D721Med (cell line): Measurements from ENCODE around the gene SART3.

Experiments
- DNase-seq: peaks from one replicate; pipeline ENCODE4 v3.0.0; 2011; ENCODE audit warnings: low spot score; ENCODE audit not compliant: insufficient read length
- FAIRE-seq: peaks from 2 replicates; lab custom pipeline; 2011; peaks lifted over from hg19 to GRCh38; lab: Jason Lieb, UNC
- TF ChIP-seq, protein P1 (sequence below): IDR thresholded peaks from 2 replicates; pipeline ENCODE4 v1.5.1; 2012; ENCODE audit warnings: mild to moderate bottlenecking, control low read depth; ENCODE audit not compliant: insufficient read depth; ENCODE audit errors: missing control alignments

The SART3 gene

DNA sequence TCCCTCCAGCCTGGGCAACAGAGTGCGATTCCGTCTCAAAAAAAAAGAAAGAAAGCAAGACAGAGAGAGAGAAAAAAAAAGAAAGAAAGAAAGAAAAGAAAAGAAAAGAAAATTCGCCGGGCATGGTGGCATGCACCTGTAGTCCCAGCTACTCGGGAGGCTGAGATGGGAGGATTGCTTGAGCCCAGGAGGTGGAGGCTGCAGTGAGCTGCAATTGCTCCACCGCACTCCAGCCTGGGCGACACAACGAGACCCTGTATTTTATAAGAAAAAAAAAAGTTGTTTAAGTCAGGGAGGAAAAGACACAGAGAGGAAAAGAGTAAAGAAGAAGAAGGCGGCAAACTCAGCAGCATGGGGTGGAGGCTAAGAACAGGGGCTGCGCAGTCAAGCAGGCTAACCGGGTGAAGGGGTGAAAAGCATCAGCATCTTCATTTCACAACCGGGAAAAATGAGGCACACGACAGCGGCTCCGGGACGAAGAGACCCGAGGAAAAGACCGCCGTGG lies 46.5 kb downstream of the SART3 start:
- no peak for FAIRE-seq
- DNase-seq = no peak
- TF ChIP-seq, protein P1, sequence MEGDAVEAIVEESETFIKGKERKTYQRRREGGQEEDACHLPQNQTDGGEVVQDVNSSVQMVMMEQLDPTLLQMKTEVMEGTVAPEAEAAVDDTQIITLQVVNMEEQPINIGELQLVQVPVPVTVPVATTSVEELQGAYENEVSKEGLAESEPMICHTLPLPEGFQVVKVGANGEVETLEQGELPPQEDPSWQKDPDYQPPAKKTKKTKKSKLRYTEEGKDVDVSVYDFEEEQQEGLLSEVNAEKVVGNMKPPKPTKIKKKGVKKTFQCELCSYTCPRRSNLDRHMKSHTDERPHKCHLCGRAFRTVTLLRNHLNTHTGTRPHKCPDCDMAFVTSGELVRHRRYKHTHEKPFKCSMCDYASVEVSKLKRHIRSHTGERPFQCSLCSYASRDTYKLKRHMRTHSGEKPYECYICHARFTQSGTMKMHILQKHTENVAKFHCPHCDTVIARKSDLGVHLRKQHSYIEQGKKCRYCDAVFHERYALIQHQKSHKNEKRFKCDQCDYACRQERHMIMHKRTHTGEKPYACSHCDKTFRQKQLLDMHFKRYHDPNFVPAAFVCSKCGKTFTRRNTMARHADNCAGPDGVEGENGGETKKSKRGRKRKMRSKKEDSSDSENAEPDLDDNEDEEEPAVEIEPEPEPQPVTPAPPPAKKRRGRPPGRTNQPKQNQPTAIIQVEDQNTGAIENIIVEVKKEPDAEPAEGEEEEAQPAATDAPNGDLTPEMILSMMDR = no peak

DNA sequence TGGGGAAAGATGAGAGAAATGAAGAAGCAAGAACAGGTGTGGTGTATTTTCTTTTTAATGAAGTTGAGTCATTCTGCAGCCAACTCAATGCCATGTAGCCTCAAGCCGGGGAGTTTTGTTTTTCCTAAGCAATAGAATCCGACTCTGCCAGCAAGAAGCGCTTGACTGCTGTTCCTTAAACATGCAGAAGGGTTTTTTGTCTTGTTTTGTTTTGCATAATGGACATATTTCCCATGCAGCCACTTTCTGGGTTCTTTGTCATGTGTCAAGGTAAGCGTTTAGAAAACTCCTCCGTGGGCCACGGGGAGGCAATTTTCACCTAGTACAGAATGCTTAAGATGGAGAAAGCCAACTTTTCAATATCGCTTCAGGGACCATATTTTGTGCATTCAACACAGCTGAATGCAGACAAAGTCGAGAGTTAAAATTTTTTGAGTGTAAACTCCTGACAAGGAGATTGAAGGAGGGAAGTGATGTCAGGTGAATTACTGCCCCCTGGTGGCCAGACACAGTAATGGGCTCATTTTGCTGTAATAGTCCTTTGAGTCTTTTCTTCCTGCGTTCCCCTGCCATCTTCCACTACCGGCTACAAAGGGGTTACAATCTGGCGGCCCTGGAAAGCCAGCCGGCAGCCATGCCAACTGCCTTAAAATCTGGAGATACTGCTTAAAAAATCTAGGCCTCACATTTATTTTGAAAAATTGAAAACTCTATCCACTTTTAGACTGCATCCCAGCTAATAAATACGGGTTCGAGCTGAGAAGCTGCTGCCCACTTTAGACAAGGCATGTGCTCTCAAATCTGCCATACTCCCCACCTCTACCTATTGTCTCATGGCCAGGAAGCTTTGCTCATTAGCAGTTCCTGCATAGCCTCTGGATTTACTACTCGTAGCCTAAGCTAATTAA lies 49.1 kb downstream of the SART3 start:
- TF ChIP-seq, protein P1 = peak; percentile 81
- FAIRE-seq (no peak), DNase-seq (no peak)

DNA sequence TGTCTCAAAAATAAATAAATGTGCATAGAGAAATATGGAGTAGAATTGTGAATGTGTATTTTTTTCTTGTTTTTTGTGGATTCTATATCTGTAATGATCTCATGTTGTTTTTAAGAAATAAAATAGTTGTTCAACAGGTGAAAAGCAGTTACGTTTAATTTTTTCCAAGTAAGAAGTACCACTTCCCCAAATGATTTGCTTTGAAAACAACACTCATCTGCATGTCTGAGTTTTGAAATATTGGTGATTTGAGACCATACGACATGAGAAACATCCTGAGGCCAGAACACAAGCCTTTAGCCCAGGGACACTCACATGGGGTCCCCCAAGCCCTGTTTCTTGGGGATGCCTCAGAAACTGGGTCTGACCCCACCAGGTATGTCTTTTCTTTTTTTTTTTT lies 50.1 kb downstream of the SART3 start:
- TF ChIP-seq, protein P1 = no peak
- no peak for FAIRE-seq

DNA sequence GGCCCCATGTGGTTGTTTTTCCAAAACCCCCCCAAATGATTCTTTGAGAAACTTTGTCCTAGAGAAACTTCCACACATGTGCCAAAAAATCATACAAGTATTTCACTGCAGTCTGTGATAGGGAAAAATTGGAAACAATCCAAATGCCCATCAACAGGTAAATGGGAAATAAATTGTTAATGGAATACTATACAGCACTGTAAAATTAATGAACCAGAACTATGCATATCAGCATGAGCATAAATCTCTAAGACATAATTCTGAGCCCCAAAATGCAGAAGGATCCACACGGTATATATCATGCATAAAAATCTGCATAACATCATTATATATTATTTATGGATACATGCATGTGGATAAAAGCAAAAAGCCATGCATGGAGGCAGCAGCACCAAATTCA lies 51.2 kb downstream of the SART3 start:
- DNase-seq (no peak), FAIRE-seq (no peak)
- TF ChIP-seq, protein P1 = no peak

More for the DNA sequence above, 50.1 kb downstream of the SART3 start:
- DNase-seq = no peak

DNA sequence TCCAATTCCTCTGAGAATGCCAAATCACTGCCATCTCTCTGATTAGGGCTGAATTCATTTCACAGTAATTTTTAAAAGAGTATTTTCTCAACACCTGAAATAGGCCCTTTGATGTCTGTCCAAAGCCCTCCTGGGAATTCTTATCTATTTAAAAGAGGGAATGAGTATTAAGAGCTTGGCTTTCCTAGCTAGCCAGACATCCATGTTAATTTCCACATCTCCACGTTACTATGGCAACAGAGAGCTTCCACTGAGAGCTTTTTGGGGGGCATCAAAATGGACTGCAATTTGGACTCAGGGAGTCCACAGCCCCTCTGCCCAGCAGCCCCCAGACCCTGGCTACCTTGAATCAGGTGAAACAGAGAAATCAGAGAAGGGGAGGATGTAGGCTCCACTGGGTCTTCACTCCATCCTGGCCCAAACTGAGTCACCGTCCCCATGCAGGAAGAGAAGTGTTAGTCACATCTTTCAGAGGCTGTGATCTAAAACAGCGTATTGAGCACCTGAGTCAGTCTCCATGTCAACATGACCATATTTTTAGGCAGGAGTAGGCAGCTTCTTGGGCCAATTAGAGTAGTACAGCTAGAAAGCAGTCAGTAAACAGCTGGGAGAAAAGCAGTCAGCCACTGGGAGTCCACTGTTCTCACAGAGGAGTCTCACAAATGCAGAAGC lies 52.9 kb downstream of the SART3 start:
- TF ChIP-seq, protein P1 = no peak
- FAIRE-seq (no peak), DNase-seq (no peak)

DNA sequence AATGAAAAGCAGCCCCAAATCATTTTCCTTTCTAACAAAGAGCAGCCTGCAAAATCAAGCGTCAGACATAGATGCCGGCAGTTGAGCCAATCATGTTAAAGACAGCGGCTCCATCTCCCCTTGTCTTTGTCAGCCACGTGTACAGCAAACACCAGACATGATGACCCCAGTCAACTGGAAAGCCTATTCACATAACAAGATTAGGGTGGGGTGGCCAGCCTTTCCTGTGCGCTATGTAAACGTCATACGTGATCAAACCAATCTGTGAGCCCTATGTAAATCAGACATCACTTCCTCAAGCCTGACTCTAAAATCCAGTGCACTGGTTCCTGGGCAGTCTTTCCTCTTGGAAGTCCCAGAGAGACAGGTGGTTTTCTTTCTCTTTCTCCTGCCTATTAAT lies 55.8 kb downstream of the SART3 start:
- no peak for FAIRE-seq
- TF ChIP-seq, protein P1 = no peak
- DNase-seq = no peak
